Measurements from ENCODE around the gene C1D.

GRCh38 chr2:67993329-67993728, 69.5 kb downstream of the C1D start:
- TF ChIP-seq CTCF (conservative IDR thresholded peaks at IDR 0.05; ENCODE audit: low read depth in 2 of 2) (no peak), EZH2 (IDR thresholded peaks at IDR 0.05; ENCODE audit: low read depth, unreplicated experiment) (no peak), POLR2AphosphoS5 (IDR thresholded peaks at IDR 0.05; ENCODE audit: low read depth) (no peak), EZH2phosphoT487 (IDR thresholded peaks at IDR 0.05; ENCODE audit: unreplicated experiment) (no peak), ZNF331 (CRISPR knock-in tag; IDR thresholded peaks at IDR 0.05; ENCODE audit: low read depth) (no peak), REST (IDR thresholded peaks at IDR 0.05; ENCODE audit: unreplicated experiment) (no peak), JUNB (IDR thresholded peaks at IDR 0.05; ENCODE audit: unreplicated experiment) (no peak), CREB1 (CRISPR knock-in tag; IDR thresholded peaks at IDR 0.05; ENCODE audit: low read depth) (no peak), STAT1 (IDR thresholded peaks at IDR 0.05; ENCODE audit: unreplicated experiment) (no peak)

All from GM23338 (cell line).